H1 (cell line): ENCODE measurements around the gene DBF4B.

Source experiments
- CHD2 ChIP-seq: IDR thresholded peaks from 2 replicates; pipeline ENCODE4 v1.6.1; 2012; ENCODE audit warnings: low read length, improper control_type of control experiment
- TCF12 ChIP-seq: IDR thresholded peaks from 2 replicates; pipeline ENCODE4 v1.6.1; 2011; ENCODE audit warnings: low read depth, mild to moderate bottlenecking, low read length

DNA sequence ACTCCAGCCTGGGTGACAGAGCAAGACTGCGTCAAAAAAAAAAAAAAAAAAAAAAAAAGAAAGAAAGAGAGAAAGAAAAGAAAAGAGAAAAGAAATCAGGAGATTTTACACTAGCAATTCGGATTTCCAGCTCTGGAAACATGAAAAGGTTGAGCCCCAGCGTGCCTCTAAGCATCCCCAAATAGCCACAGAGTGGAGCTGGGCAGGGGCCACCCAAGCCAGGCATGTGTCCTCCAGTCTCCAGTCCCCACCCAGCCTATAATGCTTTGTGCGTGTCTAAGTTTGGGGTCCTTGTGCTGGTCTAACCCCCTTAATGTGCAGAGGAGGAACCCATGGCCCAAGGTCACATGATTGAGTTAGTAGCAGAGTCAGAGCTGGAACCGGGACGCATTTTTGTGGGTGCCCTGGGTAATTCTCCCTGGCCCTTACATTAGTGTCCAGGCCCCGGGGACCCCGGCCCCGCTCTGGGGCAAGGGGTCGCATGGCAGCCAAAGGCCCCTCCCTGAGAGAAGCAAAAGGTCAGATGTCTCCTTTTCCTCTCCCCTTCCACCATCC, 70.3 kb downstream of the DBF4B start:
- TF ChIP-seq CHD2 = no peak
- no peak for TF ChIP-seq TCF12
